Body of pancreas (tissue), 4 donors: ENCODE data around the gene RUNDC1. TPM values are rescaled to one million over a fixed set of nuclear protein-coding genes. Genes with fewer than 3 reads are reported as not detected.
A peak's percentile ranks its signal among the peaks of the same experiment; 100 is the strongest.

Source experiments
- ATAC-seq: fragments of 150-250 bp; one replicate; pipeline ENCODE4 v1.9.1; 2016
- DNase-seq, 4 donors: peaks; one replicate each; pipeline ENCODE4 v3.0.0-alpha.2; 2019
- H3K27ac ChIP-seq, 4 donors: fragments of 200-600 bp; sonication (generic); 1 replicate in 3 of 4; 2 replicates in 1 of 4; pipeline versions ENCODE4 v1.5.1 to v1.6.1; 2016 to 2019; ENCODE audit warnings: mild to moderate bottlenecking in 1 of 4, mixed read lengths in 1 of 4, moderate library complexity in 1 of 4
- H3K27me3 ChIP-seq, 2 donors: fragments of 200-600 bp; sonication (generic); one replicate each; pipeline ENCODE4 v1.6.0; 2016; ENCODE audit warnings: mild to moderate bottlenecking in 1 of 2
- H3K36me3 ChIP-seq, 2 donors: fragments of 200-600 bp; sonication (generic); replicated peaks in 1 of 2; 2 replicates each; pipeline ENCODE4 v1.5.1; 2016; ENCODE audit warnings: low read depth in 2 of 2; ENCODE audit not compliant: insufficient read depth in 1 of 2
- H3K4me1 ChIP-seq: fragments of 200-600 bp; sonication (generic); one replicate; pipeline ENCODE4 v1.6.0; 2016
- H3K4me3 ChIP-seq, 2 donors: fragments of 200-600 bp; sonication (generic); 1 replicate in 1 of 2; 2 replicates in 1 of 2; pipeline ENCODE4 v1.5.1; 2016 to 2019
- H3K9me3 ChIP-seq, 3 donors: fragments of 200-600 bp; sonication (generic); 1 replicate in 2 of 3; 2 replicates in 1 of 3; pipeline ENCODE4 v1.5.1; 2016
- CTCF ChIP-seq, 7 experiments: fragments of 450-650 bp in 4 of 7; fragments of 200-600 bp in 3 of 7; sonication (generic) in 3 of 7; IDR thresholded peaks; one replicate each; pipeline ENCODE4 v1.5.1; 2016 to 2019; ENCODE audit warnings: antibody characterized with exemption in 7 of 7
- POLR2A ChIP-seq, 3 donors: fragments of 450-650 bp; IDR thresholded peaks; one replicate each; pipeline ENCODE4 v1.6.1; 2016; ENCODE audit warnings: antibody characterized with exemption in 3 of 3, mild to moderate bottlenecking in 2 of 3
- WGBS, 2 donors: methylation state at CpG; one replicate each; pipeline ENCODE4 v1.1.5; 2017; 5-methylcytosine and 5-hydroxymethylcytosine counted together
- intact Hi-C: fragments of 100-400 bp; cut with DNase I; formaldehyde crosslinking; loops from one replicate; pipeline ENCODE4 v1.15.1; 2023
- total RNA-seq, 2 donors: library from RNA; depleted of rRNA; stranded (reverse); fragments of >200 nt; gene quantifications; one replicate each; pipeline ENCODE4 v1.1.0, GENCODE V29; 2016

Gene RUNDC1
- total RNA-seq, 2 donors from 2014 or later: 17.1 to 37.6 TPM

- Histone ChIP-seq H3K27me3 (no peaks in the 10 kb centered on the region), H3K27ac (peak within 1 kb of the TSS; percentile 91 to 98 (median 94)), H3K36me3 (peaks cover 0 to 8% of the 10 kb centered on the region in 2 donors), H3K4me1 (peaks cover 28% of the 10 kb centered on the region), H3K9me3 (no peaks in the 10 kb centered on the region), H3K4me3 (peak within 1 kb of the TSS; percentile 33 to 71)
- intact Hi-C loops: no loop called here
- ATAC-seq (peak; percentile 90), DNase-seq (peak; percentile 86 to 90 (median 88))
- WGBS, 2 donors: 24 to 43% methylated on average over 8 to 18 of the region's 18 CpGs
- TF ChIP-seq CTCF (IDR thresholded peaks at IDR 0.05) (peak in 6 of 7 experiments; percentile 34 to 63 (median 49)), POLR2A (IDR thresholded peaks at IDR 0.05) (peak; percentile 40 to 85 (median 80))
Observed at GRCh38 chr17:43006639-43007551, 26.5 kb downstream of the RUNDC1 start, which contains the start of gene IFI35. Gene IFI35, plus strand, starts transcription at chr17:43006784. Its CDS starts 164 bp downstream, at chr17:43006948.

- 71 to 72% methylated on average over 5 of the region's 5 CpGs for WGBS, 2 donors
Observed at GRCh38 chr17:43010667-43011308, 30.4 kb downstream of the RUNDC1 start.

GRCh38 chr17:43011728-43012472 is 31.5 kb downstream of the RUNDC1 start:
- no peaks in the 10 kb centered on the region for H3K9me3 ChIP-seq
- H3K4me3 ChIP-seq: no peak overlapping the region
- no peaks in the 10 kb centered on the region for H3K27me3 ChIP-seq
- intact Hi-C loops: loop anchor here (10.0 kb wide), 1 partner anchor 333 kb away; no protein-coding TSS in a partner anchor
- TF ChIP-seq CTCF (IDR thresholded peaks at IDR 0.05) (no peak), POLR2A (IDR thresholded peaks at IDR 0.05) (no peak)
- WGBS, 2 donors: 56 to 64% methylated on average over 11 to 15 of the region's 15 CpGs
- H3K27ac ChIP-seq: peak overlapping the region in 3 of 4 donors; percentile 8 to 73 (median 14)
- peaks cover 24% of the 10 kb centered on the region for H3K4me1 ChIP-seq
- ATAC-seq: no peak
- no peaks in the 10 kb centered on the region for H3K36me3 ChIP-seq
- DNase-seq: no peak

More at GRCh38 chr17:43010667-43011308, 30.4 kb downstream of the RUNDC1 start:
- no peak for TF ChIP-seq CTCF (IDR thresholded peaks at IDR 0.05)
- TF ChIP-seq POLR2A (IDR thresholded peaks at IDR 0.05): no peak
- DNase-seq: peak in 3 of 4 donors; percentile 46 to 61 (median 49)
- intact Hi-C loops: loop anchor here (10.0 kb wide), 1 partner anchor 334 kb away; no protein-coding TSS in a partner anchor
- ATAC-seq: peak; percentile 25
- H3K9me3 ChIP-seq: no peaks in the 10 kb centered on the region
- H3K27me3 ChIP-seq: no peaks in the 10 kb centered on the region
- peak overlapping the region in 3 of 4 donors; percentile 8 to 73 (median 44) for H3K27ac ChIP-seq
- H3K4me1 ChIP-seq: peaks cover 30% of the 10 kb centered on the region
- H3K36me3 ChIP-seq: no peaks in the 10 kb centered on the region
- H3K4me3 ChIP-seq: no peak overlapping the region

- no peak for ATAC-seq
- H3K9me3 ChIP-seq: no peaks in the 10 kb centered on the region
- TF ChIP-seq POLR2A (IDR thresholded peaks at IDR 0.05) (no peak), CTCF (IDR thresholded peaks at IDR 0.05) (no peak)
- WGBS, 2 donors: 77 to 87% methylated on average over 4 to 8 of the region's 8 CpGs
- no peak overlapping the region for H3K27ac ChIP-seq
- peaks cover 17% of the 10 kb centered on the region for H3K4me1 ChIP-seq
- no peaks in the 10 kb centered on the region for H3K36me3 ChIP-seq
- H3K27me3 ChIP-seq: no peaks in the 10 kb centered on the region
- DNase-seq: no peak
- intact Hi-C loops: loop anchor here (10.0 kb wide), 1 partner anchor 332 kb away; no protein-coding TSS in a partner anchor
- H3K4me3 ChIP-seq: no peak overlapping the region
Observed at GRCh38 chr17:43013296-43013695, 32.9 kb downstream of the RUNDC1 start.
